ENCODE measurements around the gene ETNK2.

DNA sequence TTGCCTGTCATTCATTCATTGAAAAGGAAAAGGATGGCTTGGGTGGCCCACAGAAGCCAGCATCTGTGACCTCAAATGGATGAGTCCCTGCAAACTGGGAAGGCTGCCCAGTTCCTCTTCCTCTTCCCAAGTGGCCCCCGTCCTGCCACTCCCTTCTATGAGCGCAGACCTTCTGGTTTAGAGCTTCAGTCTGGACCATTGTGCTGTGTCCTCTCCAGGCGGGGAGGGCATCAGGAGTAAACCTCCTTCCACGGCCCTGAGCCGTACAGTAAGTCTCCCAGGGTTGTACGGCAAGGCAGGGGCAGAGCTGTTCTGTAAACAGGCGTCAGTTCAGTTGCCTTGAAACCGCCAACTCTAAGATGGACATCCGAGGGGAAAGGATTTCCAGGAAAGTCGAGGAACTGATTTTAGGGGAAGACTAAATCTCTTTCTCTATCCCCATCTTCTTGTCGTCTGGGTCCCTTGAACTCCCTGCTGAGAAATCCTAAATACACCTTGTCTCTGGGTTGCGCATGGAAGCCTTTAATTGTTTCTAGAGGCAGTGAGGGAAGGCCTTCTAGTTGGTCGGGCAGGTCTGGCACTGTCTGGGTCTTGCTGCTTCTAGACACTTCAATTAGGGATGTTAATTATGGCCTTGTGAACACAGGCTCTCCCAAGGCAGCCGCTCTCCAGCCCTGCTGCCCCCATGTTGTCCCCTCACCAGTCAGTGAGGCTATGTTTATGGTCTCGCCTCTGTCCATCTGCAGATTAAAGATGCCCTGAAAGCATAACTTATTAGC is 56.8 kb downstream of the ETNK2 start:
- TF ChIP-seq CTCF (conservative IDR thresholded peaks at IDR 0.05; ENCODE audit: low read depth in 2 of 2) (no peak), CREB1 (CRISPR knock-in tag; IDR thresholded peaks at IDR 0.05; ENCODE audit: low read depth) (no peak), REST (IDR thresholded peaks at IDR 0.05; ENCODE audit: unreplicated experiment) (no peak), EZH2phosphoT487 (IDR thresholded peaks at IDR 0.05; ENCODE audit: unreplicated experiment) (no peak), EZH2 (IDR thresholded peaks at IDR 0.05; ENCODE audit: low read depth, unreplicated experiment) (no peak), POLR2AphosphoS5 (IDR thresholded peaks at IDR 0.05; ENCODE audit: low read depth) (no peak)
